GM12878 (cell line): ENCODE results near the gene TMC7. TPM values are rescaled to one million over a fixed set of nuclear protein-coding genes. Genes with fewer than 3 reads are reported as not detected.

ENCODE experiments used
- ATAC-seq: fragments of 200-7000 bp; cut with Tn5 transposase; 3 replicates; pipeline ENCODE4 v1.9.1; 2020; ENCODE audit warnings: mild to moderate bottlenecking, moderate library complexity
- BruUV-seq: library from RNA; stranded (reverse); fragments of 400-500 nt; replicated peaks from 2 replicates; lab custom pipeline; 2021; lab: Mats Ljungman, UMichigan
- CTCF ChIA-PET: fragments of 300-600 bp; sonication (Branson Sonifier 250); formaldehyde crosslinking; extraction: SDS; loops from one replicate; lab custom pipeline; 2021; ENCODE audit warnings: inconsistent platforms; lab: Yijun Ruan, JAX
- POLR2A ChIA-PET: fragments of 350-600 bp; formaldehyde crosslinking; extraction: SDS; loops from one replicate; lab custom pipeline; 2021; ENCODE audit warnings: inconsistent platforms; lab: Charles Lee
- RAD21 ChIA-PET: fragments of 300-600 bp; sonication (Branson Sonifier 250); formaldehyde crosslinking; loops from one replicate; lab custom pipeline; 2023; ENCODE audit warnings: antibody characterized with exemption; ENCODE audit not compliant: unreplicated experiment; lab: Charles Lee
- SMC1A ChIA-PET: fragments of 300-600 bp; sonication (Branson Sonifier 250); formaldehyde crosslinking; loops from one replicate; lab custom pipeline; 2023; ENCODE audit not compliant: unreplicated experiment, uncharacterized antibody; lab: Charles Lee
- DNase-seq: peaks from one replicate; pipeline ENCODE4 v3.0.0-alpha.2; 2011; ENCODE audit warnings: low read depth, low spot score
- FAIRE-seq: peaks from 3 replicates; lab custom pipeline; 2011; peaks lifted over from hg19 to GRCh38; lab: Jason Lieb, UNC
- H2AFZ ChIP-seq: 2 replicates; pipeline ENCODE4 v1.6.0; 2011; ENCODE audit warnings: low read depth, low read length, control low read depth; ENCODE audit not compliant: control insufficient read depth
- H3K27ac ChIP-seq: 2 replicates; pipeline ENCODE4 v1.5.1; 2011; ENCODE audit warnings: control low read depth; ENCODE audit not compliant: control insufficient read depth, insufficient read depth
- H3K27me3 ChIP-seq, 2 experiments: replicated peaks in 1 of 2; 2 replicates each; pipeline versions ENCODE4 v1.6.0 to v1.6.1; 2011; ENCODE audit warnings: low read length in 1 of 2; ENCODE audit not compliant: control insufficient read depth in 2 of 2, insufficient read depth in 2 of 2
- H3K36me3 ChIP-seq, 2 experiments: 2 replicates each; pipeline ENCODE4 v1.5.1; 2011; ENCODE audit warnings: low read length in 1 of 2; ENCODE audit not compliant: control insufficient read depth in 2 of 2, insufficient read depth in 2 of 2
- H3K4me1 ChIP-seq: 2 replicates; pipeline ENCODE4 v1.6.1; 2011; ENCODE audit warnings: mild to moderate bottlenecking, low read length, moderate library complexity, mixed read lengths; ENCODE audit not compliant: control insufficient read depth, insufficient read depth
- H3K4me2 ChIP-seq: 2 replicates; pipeline ENCODE4 v1.6.0; 2011; ENCODE audit warnings: control low read depth; ENCODE audit not compliant: control insufficient read depth, insufficient read depth
- H3K4me3 ChIP-seq: fragments of 200-600 bp; sonication (generic); 2 replicates; pipeline ENCODE4 v1.5.1; 2016
- H3K79me2 ChIP-seq: 2 replicates; pipeline ENCODE4 v1.6.0; 2011; ENCODE audit warnings: low read length; ENCODE audit not compliant: control insufficient read depth, insufficient read depth
- H3K9ac ChIP-seq: 2 replicates; pipeline ENCODE4 v1.8.0; 2011; ENCODE audit warnings: low read length, control low read depth, mixed read lengths; ENCODE audit not compliant: control insufficient read depth, insufficient read depth
- H3K9me3 ChIP-seq: replicated peaks from 3 replicates; pipeline ENCODE4 v1.5.1; 2011; ENCODE audit warnings: mild to moderate bottlenecking, low read length; ENCODE audit not compliant: control insufficient read depth, insufficient read depth
- H4K20me1 ChIP-seq: 2 replicates; pipeline ENCODE4 v1.6.0; 2011; ENCODE audit not compliant: control insufficient read depth, insufficient read depth
- BCLAF1 ChIP-seq: fragments of 450-650 bp; IDR thresholded peaks from 2 replicates; pipeline ENCODE4 v1.6.1; 2017; ENCODE audit warnings: antibody characterized with exemption, mild to moderate bottlenecking, moderate library complexity
- BRCA1 ChIP-seq: IDR thresholded peaks from 2 replicates; pipeline ENCODE4 v1.6.1; 2011; ENCODE audit warnings: low read depth, low read length, improper control_type of control experiment
- CUX1 ChIP-seq: IDR thresholded peaks from 2 replicates; pipeline ENCODE4 v1.6.1; 2012; ENCODE audit warnings: improper control_type of control experiment, low read depth, low read length; ENCODE audit not compliant: insufficient replicate concordance
- DPF2 ChIP-seq: fragments of 450-650 bp; IDR thresholded peaks from 2 replicates; pipeline ENCODE4 v1.6.1; 2017; ENCODE audit warnings: mild to moderate bottlenecking
- FOS ChIP-seq: IDR thresholded peaks from 3 replicates; pipeline ENCODE4 v1.6.1; 2011; ENCODE audit warnings: borderline replicate concordance; ENCODE audit not compliant: insufficient read length; ENCODE audit errors: extremely low read depth
- KLF5 ChIP-seq: fragments of 450-650 bp; IDR thresholded peaks from 2 replicates; pipeline ENCODE4 v1.6.1; 2014; ENCODE audit warnings: mild to moderate bottlenecking; ENCODE audit not compliant: partially characterized antibody
- MEF2A ChIP-seq: IDR thresholded peaks from 2 replicates; pipeline ENCODE4 v1.6.1; 2011; ENCODE audit warnings: low read depth, mild to moderate bottlenecking, low read length, moderate library complexity; ENCODE audit not compliant: insufficient read depth
- MYB ChIP-seq: fragments of 150-350 bp; IDR thresholded peaks from 2 replicates; pipeline ENCODE4 v1.6.1; 2014; ENCODE audit warnings: mild to moderate bottlenecking, low read depth, low read length, borderline replicate concordance
- POLR2AphosphoS2 ChIP-seq: IDR thresholded peaks from 2 replicates; pipeline ENCODE4 v1.6.1; 2011; ENCODE audit warnings: low read depth, mild to moderate bottlenecking, low read length, improper control_type of control experiment, moderate library complexity
- SRF ChIP-seq, 2 experiments: IDR thresholded peaks; 2 replicates each; pipeline ENCODE4 v1.6.1; 2011; ENCODE audit warnings: low read depth in 2 of 2, low read length in 2 of 2, mild to moderate bottlenecking in 1 of 2, moderate library complexity in 1 of 2
- TAF1 ChIP-seq: IDR thresholded peaks from 2 replicates; pipeline ENCODE4 v1.6.1; 2011; ENCODE audit warnings: mild to moderate bottlenecking, low read depth, low read length, borderline replicate concordance
- TCF3 ChIP-seq: IDR thresholded peaks from 2 replicates; pipeline ENCODE4 v1.6.1; 2012; ENCODE audit warnings: low read depth, mild to moderate bottlenecking, low read length, borderline replicate concordance; ENCODE audit not compliant: insufficient read depth
- ZNF207 ChIP-seq: fragments of 450-650 bp; IDR thresholded peaks from 2 replicates; pipeline ENCODE4 v1.6.1; 2014; ENCODE audit warnings: antibody characterized with exemption, mild to moderate bottlenecking, borderline replicate concordance
- WGBS: methylation state at CpG from one replicate; pipeline ENCODE4 v1.1.6; 2016; ENCODE audit warnings: low lambda C conversion rate; ENCODE audit not compliant: insufficient replicate concordance, insufficient coverage; ENCODE audit errors: missing lambda C conversion rate; 5-methylcytosine and 5-hydroxymethylcytosine counted together
- in situ Hi-C: fragments of 300-500 bp; cut with MboI; formaldehyde crosslinking; loops from 9 replicates; pipeline ENCODE4 v1.14.3; 2018; ENCODE audit warnings: mixed read lengths
- intact Hi-C: fragments of 100-400 bp; cut with micrococcal nuclease; formaldehyde crosslinking; loops from one replicate; pipeline ENCODE4 v1.14.2; 2022; ENCODE audit not compliant: unreplicated experiment
- polyA plus RNA-seq, 11 experiments: library from polyadenylated mRNA; depleted of rRNA in 4 of 11; unstranded in 6 of 11; stranded (reverse) in 5 of 11; fragments of >200 nt; fragmentation: Nextera tagmentation in 4 of 11; fragmentation: Illumina TruSeq in 1 of 11; extraction: Ambion mirVana in 4 of 11; extraction: Trizol in 1 of 11; gene quantifications; 1 replicate in 1 of 11; 2 replicates in 10 of 11; pipeline versions ENCODE4 v1.2.1 to v1.2.3, GENCODE V29; 2011 to 2016; ENCODE audit warnings: inconsistent platforms in 2 of 11, missing spikeins in 2 of 11, low read depth in 1 of 11
- total RNA-seq, 4 experiments: library from RNA; depleted of rRNA in 3 of 4; stranded (reverse); fragments of >200 nt in 3 of 4; fragmentation: Illumina TruSeq in 1 of 4; extraction: Trizol in 1 of 4; gene quantifications; 2 replicates each; pipeline versions ENCODE4 v1.2.1 to v1.2.3, GENCODE V29; 2013 to 2021

TMC7 gene
- total and polyA plus RNA-seq, 10 of the 15 experiments (the other 5 are each of a cell fraction or from before 2014, with no cell fraction given) = 0.15 TPM; not detected in 9

GRCh38 chr16:19046062-19046461 lies 62.3 kb downstream of the TMC7 start (continued):
- TF ChIP-seq BCLAF1 = no peak

GRCh38 chr16:19062706-19063105 lies 79.0 kb downstream of the TMC7 start:
- no peak overlapping the region for H2AFZ ChIP-seq
- in situ Hi-C loops = no loop called here
- ChIA-PET POLR2A (no interaction called here), CTCF (interaction anchor here (1.0 kb wide), 1 partner anchor 215 kb away, joined by 3 read pairs; no protein-coding TSS in a partner anchor), RAD21 (no interaction called here), SMC1A (interaction anchor here (0.6 kb wide), 1 partner anchor 17 kb away, joined by 4 read pairs; no protein-coding TSS in a partner anchor)
- no peak overlapping the region for H3K27ac ChIP-seq
- no peaks in the 10 kb centered on the region for H3K27me3 ChIP-seq
- WGBS = 24% methylated on average over 4 of the region's 4 CpGs
- H3K4me2 ChIP-seq = no peak overlapping the region
- TF ChIP-seq CUX1 (no peak), SRF (IDR thresholded peaks at IDR 0.05; ENCODE audit: low read depth in 2 of 2, low read length in 2 of 2) (no peak), ZNF207 (no peak), DPF2 (no peak), BRCA1 (no peak), MEF2A (no peak), FOS (no peak), MYB (no peak), POLR2AphosphoS2 (no peak), KLF5 (no peak), TCF3 (no peak), TAF1 (no peak)
- H3K4me3 ChIP-seq = no peak overlapping the region
- no peak overlapping the region for H3K9ac ChIP-seq
- no peaks in the 10 kb centered on the region for H3K9me3 ChIP-seq
- intact Hi-C loops = no loop called here
- H4K20me1 ChIP-seq = no peaks in the 10 kb centered on the region
- BruUV-seq = no TSS peak
- FAIRE-seq = no peak
- H3K79me2 ChIP-seq = no peaks in the 10 kb centered on the region
- H3K4me1 ChIP-seq = no peaks in the 10 kb centered on the region
- no peak for ATAC-seq
- no peak for DNase-seq
- H3K36me3 ChIP-seq = no peaks in the 10 kb centered on the region
